ENCODE results near the gene TSTD2.
A peak's percentile ranks its signal among the peaks of the same experiment; 100 is the strongest.

The TSTD2 gene

GRCh38 chr9:97564291-97565175, 68.6 kb downstream of the TSTD2 start (continued):
- no peak for TF ChIP-seq CSRNP3 (CRISPR knock-in tag; IDR thresholded peaks at IDR 0.05)
- peak; percentile 7; the same call in 1 of the 2 replicates for TF ChIP-seq GLIS3 (CRISPR knock-in tag; IDR thresholded peaks at IDR 0.05)
- no peak for TF ChIP-seq ESRRG (CRISPR knock-in tag; IDR thresholded peaks at IDR 0.05)
- no peak; the same call in 1 of the 2 replicates for TF ChIP-seq CREB5 (CRISPR knock-in tag; IDR thresholded peaks at IDR 0.05; ENCODE audit: low read depth)
- TF ChIP-seq BACH2 (CRISPR knock-in tag; IDR thresholded peaks at IDR 0.05; ENCODE audit: borderline replicate concordance): no peak
- TF ChIP-seq ISL1 (CRISPR knock-in tag; IDR thresholded peaks at IDR 0.05): no peak
- peak; percentile 95 for TF ChIP-seq TCF4 (CRISPR knock-in tag; IDR thresholded peaks at IDR 0.05; ENCODE audit: borderline replicate concordance)
- no peak for TF ChIP-seq ZNF565 (CRISPR knock-in tag; conservative IDR thresholded peaks at IDR 0.05; ENCODE audit: low read depth)
- TF ChIP-seq OSR1 (CRISPR knock-in tag; IDR thresholded peaks at IDR 0.05): no peak
- no peak for TF ChIP-seq PPARA (CRISPR knock-in tag; IDR thresholded peaks at IDR 0.05; ENCODE audit: borderline replicate concordance)
- TF ChIP-seq ARNTL (CRISPR knock-in tag; IDR thresholded peaks at IDR 0.05; ENCODE audit: borderline replicate concordance, low read depth): no peak
- TF ChIP-seq TOX (CRISPR knock-in tag; IDR thresholded peaks at IDR 0.05; ENCODE audit: borderline replicate concordance): no peak
- 0 out of 2 replicates have a peak, but pooled peaks have one; percentile 47 for TF ChIP-seq PATZ1 (CRISPR knock-in tag; IDR thresholded peaks at IDR 0.05; ENCODE audit: borderline replicate concordance)
- no peak for TF ChIP-seq ZC3H10 (CRISPR knock-in tag; IDR thresholded peaks at IDR 0.05)
- peak; percentile 74; the same call in 1 of the 2 replicates for TF ChIP-seq SNAI2 (CRISPR knock-in tag; IDR thresholded peaks at IDR 0.05)

GRCh38 chr9:97563458-97564135, 69.6 kb downstream of the TSTD2 start:
- TF ChIP-seq TSHZ2 (CRISPR knock-in tag; IDR thresholded peaks at IDR 0.05): peak; percentile 16; the same call in 1 of the 2 replicates
- no peak for TF ChIP-seq CSDC2 (CRISPR knock-in tag; IDR thresholded peaks at IDR 0.05)
- ATAC-seq: peak; percentile 30

- no peak for ATAC-seq
- TF ChIP-seq ZNF8 (CRISPR knock-in tag; IDR thresholded peaks at IDR 0.05): no peak
- no peak for TF ChIP-seq CSDC2 (CRISPR knock-in tag; IDR thresholded peaks at IDR 0.05)
- TF ChIP-seq TSHZ2 (CRISPR knock-in tag; IDR thresholded peaks at IDR 0.05): no peak
- TF ChIP-seq OSR1 (CRISPR knock-in tag; IDR thresholded peaks at IDR 0.05): no peak
- TF ChIP-seq ESRRG (CRISPR knock-in tag; IDR thresholded peaks at IDR 0.05): no peak
- TF ChIP-seq ZFP3 (CRISPR knock-in tag; IDR thresholded peaks at IDR 0.05): no peak
- TF ChIP-seq TOX (CRISPR knock-in tag; IDR thresholded peaks at IDR 0.05; ENCODE audit: borderline replicate concordance): no peak
- no peak for TF ChIP-seq PPARA (CRISPR knock-in tag; IDR thresholded peaks at IDR 0.05; ENCODE audit: borderline replicate concordance)
- TF ChIP-seq TCF4 (CRISPR knock-in tag; IDR thresholded peaks at IDR 0.05; ENCODE audit: borderline replicate concordance): no peak
- no peak for TF ChIP-seq CREB5 (CRISPR knock-in tag; IDR thresholded peaks at IDR 0.05; ENCODE audit: low read depth)
These were observed 70.6 kb downstream of the TSTD2 start for GRCh38 chr9:97562542-97562941.
